Measurements from ENCODE around the gene GSTK1. TPM values are rescaled to one million over a fixed set of nuclear protein-coding genes. Genes with fewer than 3 reads are reported as not detected.

GSTK1 gene
- total RNA-seq, 4 donors from 2014 or later, result 202 to 580 (median 484) TPM

- Histone ChIP-seq H3K27ac (no peak overlapping the region), H3K27me3 (no peaks in the 10 kb centered on the region), H3K4me1 (no peaks in the 10 kb centered on the region), H3K36me3 (no peaks in the 10 kb centered on the region), H3K9me3 (no peaks in the 10 kb centered on the region), H3K4me3 (no peak overlapping the region)
- no peak for DNase-seq
- no peak for TF ChIP-seq POLR2A (IDR thresholded peaks at IDR 0.05)
Observed at GRCh38 chr7:143227806-143228205, 35.4 kb upstream of the GSTK1 start.

DNA sequence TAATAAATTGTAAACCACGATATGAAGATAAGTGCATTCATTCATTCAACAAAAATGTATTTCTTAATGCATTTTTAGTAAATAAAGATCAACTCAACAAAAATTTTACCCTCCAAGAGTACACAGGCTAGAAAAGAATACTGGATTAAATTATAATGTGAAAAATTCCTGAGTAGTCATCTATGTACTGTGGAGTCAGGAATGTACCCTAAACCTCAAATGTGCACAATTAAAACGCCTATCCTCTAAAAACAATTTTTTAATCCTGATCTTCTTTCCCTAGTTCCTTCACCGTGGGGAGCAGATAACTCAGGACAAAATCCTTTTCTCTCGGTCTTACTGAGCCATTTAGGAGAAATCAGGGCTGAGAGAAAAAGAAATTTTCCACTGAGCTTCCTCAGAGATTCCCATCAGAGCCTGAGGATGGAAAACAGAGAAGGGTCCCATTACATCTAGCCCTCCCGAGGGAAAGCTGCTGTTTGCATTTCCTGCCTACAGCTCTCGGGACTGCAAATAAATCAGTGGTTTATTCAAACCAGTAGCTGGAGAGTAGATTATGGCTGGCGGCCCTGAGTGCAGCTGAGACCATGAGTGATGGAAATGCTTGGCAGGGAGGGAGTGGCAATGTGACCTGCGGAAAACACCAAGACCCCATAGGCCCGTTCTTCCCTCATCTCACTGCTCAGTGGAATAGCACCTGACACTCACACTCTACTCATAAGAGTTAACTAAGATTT lies 34.0 kb upstream of the GSTK1 start:
- no peak for DNase-seq
- Histone ChIP-seq H3K4me3 (no peak overlapping the region), H3K9me3 (no peaks in the 10 kb centered on the region), H3K27me3 (no peaks in the 10 kb centered on the region), H3K36me3 (no peaks in the 10 kb centered on the region), H3K4me1 (no peaks in the 10 kb centered on the region), H3K27ac (no peak overlapping the region)
- no peak for TF ChIP-seq POLR2A (IDR thresholded peaks at IDR 0.05)
- TF ChIP-seq, protein P1, sequence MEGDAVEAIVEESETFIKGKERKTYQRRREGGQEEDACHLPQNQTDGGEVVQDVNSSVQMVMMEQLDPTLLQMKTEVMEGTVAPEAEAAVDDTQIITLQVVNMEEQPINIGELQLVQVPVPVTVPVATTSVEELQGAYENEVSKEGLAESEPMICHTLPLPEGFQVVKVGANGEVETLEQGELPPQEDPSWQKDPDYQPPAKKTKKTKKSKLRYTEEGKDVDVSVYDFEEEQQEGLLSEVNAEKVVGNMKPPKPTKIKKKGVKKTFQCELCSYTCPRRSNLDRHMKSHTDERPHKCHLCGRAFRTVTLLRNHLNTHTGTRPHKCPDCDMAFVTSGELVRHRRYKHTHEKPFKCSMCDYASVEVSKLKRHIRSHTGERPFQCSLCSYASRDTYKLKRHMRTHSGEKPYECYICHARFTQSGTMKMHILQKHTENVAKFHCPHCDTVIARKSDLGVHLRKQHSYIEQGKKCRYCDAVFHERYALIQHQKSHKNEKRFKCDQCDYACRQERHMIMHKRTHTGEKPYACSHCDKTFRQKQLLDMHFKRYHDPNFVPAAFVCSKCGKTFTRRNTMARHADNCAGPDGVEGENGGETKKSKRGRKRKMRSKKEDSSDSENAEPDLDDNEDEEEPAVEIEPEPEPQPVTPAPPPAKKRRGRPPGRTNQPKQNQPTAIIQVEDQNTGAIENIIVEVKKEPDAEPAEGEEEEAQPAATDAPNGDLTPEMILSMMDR (IDR thresholded peaks at IDR 0.05), result no peak

DNA sequence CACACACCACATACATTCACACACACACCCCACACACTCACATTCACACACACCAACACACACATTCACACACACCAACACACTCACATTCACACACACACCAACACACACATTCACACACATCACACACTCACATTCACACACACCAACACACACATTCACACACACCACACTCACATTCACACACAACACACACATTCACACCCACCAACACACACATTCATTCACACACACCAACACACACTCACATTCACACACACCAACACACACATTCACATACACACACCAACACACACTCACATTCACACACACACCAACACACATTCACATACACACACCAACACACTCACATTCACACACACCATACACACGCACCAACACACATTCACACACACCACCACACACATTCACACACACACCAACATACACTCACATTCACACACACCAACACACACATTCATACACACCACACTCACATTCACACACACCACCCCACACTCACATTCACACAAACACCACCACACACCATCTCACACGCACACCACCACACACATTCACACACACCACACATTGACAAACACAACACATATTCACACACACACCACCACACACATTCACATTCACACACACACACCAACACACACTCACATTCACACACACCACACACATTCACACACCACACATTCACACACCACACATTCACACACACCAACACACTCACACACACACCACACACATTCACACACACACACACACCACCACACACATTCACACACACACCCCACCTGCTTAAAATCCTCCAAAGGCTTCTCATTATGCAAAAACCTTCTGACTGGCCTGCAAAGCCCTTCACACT lies 32.4 kb upstream of the GSTK1 start:
- H3K4me1 ChIP-seq, result no peaks in the 10 kb centered on the region
- TF ChIP-seq POLR2A (IDR thresholded peaks at IDR 0.05), result no peak
- TF ChIP-seq, protein P1 (IDR thresholded peaks at IDR 0.05), result no peak

GRCh38 chr7:143233816-143234532 lies 29.3 kb upstream of the GSTK1 start:
- no peak for DNase-seq
- TF ChIP-seq, protein P1 (IDR thresholded peaks at IDR 0.05), result no peak
- no peak for TF ChIP-seq POLR2A (IDR thresholded peaks at IDR 0.05)
- no peak overlapping the region for H3K27ac ChIP-seq
- H3K4me1 ChIP-seq, result no peaks in the 10 kb centered on the region
- H3K27me3 ChIP-seq, result no peaks in the 10 kb centered on the region
- H3K36me3 ChIP-seq, result no peaks in the 10 kb centered on the region
- H3K9me3 ChIP-seq, result peaks cover 0 to 7% (median 0%) of the 10 kb centered on the region in 4 donors
- H3K4me3 ChIP-seq, result no peak overlapping the region

More for the DNA sequence above, 32.4 kb upstream of the GSTK1 start:
- Histone ChIP-seq H3K27ac (no peak overlapping the region), H3K27me3 (no peaks in the 10 kb centered on the region), H3K4me3 (no peak overlapping the region), H3K36me3 (no peaks in the 10 kb centered on the region), H3K9me3 (no peaks in the 10 kb centered on the region)
- DNase-seq, result no peak

- Histone ChIP-seq H3K9me3 (peaks cover 0 to 7% (median 0%) of the 10 kb centered on the region in 4 donors), H3K27ac (no peak overlapping the region), H3K27me3 (no peaks in the 10 kb centered on the region), H3K4me3 (no peak overlapping the region), H3K36me3 (no peaks in the 10 kb centered on the region), H3K4me1 (no peaks in the 10 kb centered on the region)
- TF ChIP-seq, protein P1 (IDR thresholded peaks at IDR 0.05), result no peak
- TF ChIP-seq POLR2A (IDR thresholded peaks at IDR 0.05), result no peak
- DNase-seq, result no peak
Observed at GRCh38 chr7:143234533-143234875, 28.7 kb upstream of the GSTK1 start.
